Activated effector memory CD4-positive, alpha-beta T cell treated with Interleukin-2 at 50 U/mL for 16 hours (primary cell): Measurements from ENCODE around the gene HECTD4.
"Not testable (repeated sequence)": the region's sequence is repeated elsewhere in the genome, so short reads cannot be mapped to it uniquely, and the experiment has no call there.

Experiments
- DNase-seq: peaks from one replicate; pipeline ENCODE4 v3.0.0-alpha.2; 2020

Gene HECTD4

DNA sequence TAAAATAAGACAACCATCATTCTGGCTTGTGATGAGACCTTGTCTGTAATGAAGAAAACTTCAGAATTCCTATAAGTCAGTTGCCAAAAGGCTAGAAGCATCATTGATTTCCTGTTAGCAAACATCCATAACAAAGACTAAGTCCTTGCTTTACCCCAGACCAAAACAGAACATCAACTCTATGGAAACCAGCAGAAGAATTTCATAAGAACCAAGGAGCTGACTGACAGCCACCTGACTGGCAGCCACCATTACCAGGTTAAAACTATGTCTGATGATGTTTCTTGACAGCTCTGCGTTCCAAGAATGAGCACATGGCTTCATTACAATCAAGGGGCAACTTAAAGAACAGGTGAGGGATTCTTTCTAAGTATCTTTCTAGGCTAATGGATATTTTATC, 29.3 kb downstream of the HECTD4 start:
- no peak for DNase-seq

GRCh38 chr12:112350593-112351592, 31.3 kb downstream of the HECTD4 start:
- DNase-seq = no peak

DNA sequence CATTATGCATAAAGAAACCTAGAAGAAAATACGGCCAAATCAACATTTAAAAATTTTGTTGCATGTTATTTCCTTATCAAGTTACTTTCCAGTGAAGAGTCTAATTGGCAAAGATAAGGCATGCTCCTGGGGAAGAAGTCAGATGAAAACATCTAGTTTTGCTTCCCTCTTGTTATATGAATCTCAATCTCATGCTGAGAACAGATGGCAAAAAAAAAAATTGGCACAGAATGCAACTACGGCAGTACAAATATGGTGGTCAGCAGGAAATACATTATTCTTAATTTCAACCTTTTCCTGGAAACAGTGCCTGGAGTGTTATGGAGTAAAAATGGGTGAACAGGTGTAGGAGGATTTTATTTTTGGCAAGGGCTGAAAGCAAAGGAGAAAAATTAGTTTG, 32.8 kb downstream of the HECTD4 start:
- DNase-seq = no peak

GRCh38 chr12:112348926-112349325, 33.3 kb downstream of the HECTD4 start:
- DNase-seq = not testable (repeated sequence)

DNA sequence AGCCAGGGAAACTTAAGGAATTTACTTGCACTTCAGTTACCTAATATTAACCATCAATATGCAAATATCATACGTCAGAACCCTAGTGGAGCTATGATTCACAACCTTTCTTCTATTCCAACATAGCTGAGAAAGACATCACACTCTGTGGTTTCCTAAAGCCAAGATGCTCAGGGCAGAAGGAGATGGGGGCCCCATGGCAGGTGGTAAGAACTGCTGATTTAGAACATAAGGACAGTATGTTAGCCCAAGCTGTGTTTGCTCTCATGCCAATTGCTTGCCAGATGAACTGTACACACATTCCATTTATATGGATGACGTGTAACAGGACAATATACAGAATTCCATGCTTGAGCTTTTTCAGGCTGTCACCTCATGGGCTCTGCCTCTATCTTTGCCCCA, 34.6 kb downstream of the HECTD4 start:
- no peak for DNase-seq

DNA sequence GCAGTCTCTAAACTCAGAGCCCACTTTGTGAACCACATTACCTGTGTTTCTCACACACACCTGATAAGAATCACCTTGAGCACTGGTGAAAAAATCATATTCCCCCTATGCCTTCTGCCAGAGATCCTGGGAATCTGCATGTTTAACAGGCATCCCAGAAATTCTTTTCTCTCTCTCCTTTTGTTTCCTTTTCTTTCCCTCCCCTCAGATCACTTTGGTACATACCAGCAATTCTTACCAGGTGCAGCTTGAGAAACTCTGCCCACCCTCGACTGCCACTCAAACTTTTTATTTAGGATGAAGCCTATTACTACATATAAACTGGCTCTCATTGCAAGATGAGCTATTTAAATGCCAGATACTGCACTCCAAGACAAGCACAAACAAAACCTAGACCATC, 36.0 kb downstream of the HECTD4 start:
- DNase-seq = no peak

DNA sequence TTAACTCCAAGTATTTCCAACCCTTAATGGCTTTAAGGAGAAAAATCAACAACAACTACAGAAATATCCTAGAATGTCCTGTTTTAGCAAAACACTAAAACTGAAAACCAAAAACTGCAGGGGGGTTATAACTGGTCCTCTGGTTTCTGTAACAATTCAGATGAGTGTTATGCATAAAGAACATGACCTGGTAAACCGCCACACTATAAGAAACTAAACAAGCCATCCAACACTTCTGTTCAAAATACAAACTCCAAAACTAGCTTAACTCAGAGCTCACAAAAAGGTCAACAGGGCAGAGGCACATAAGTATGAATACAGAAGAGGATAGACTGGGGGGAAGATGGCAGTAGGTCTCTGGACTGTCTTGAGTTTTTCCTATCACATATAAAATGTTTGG, 38.0 kb downstream of the HECTD4 start:
- DNase-seq = no peak

DNA sequence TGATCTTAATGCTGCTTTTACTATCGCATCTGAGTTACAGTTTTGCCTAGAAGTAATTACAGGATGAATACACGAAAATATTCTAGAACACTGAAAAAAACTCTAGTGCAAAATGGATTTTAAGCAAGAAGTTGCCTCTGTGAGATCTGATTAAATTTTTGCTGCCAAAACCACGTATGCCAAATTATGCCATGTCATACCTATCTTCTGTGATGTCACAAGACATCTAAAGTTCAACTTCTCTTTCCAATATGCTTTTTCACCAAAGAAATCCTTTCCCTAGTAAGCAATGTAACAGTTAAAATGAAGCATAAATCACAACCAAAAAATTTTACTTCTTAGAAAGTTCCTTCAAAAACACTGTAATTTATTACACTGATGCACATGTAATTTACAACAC, 39.6 kb downstream of the HECTD4 start:
- DNase-seq = no peak

GRCh38 chr12:112341046-112341825, 41.0 kb downstream of the HECTD4 start:
- DNase-seq = no peak

GRCh38 chr12:112340230-112340629, 42.0 kb downstream of the HECTD4 start:
- no peak for DNase-seq

GRCh38 chr12:112334999-112335398, 47.2 kb downstream of the HECTD4 start:
- DNase-seq = not testable (repeated sequence)

DNA sequence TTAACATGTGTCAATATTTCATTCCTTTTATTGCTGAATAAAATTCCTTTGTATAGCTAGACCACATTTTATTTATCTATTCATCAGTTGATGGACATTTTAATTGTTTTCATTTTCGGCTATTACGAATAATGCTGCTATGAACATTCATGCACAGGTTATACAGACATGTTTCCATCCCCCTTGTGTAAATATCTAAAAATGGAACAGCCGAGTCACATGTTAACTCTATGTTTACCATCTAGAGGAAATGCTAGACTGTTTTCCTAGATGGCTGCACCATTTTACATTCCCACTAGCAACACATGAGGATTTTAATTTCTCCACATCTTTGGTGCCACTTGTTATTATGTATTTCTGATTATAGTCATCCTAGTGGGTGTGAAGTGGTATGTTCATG, 49.2 kb downstream of the HECTD4 start:
- no peak for DNase-seq

DNA sequence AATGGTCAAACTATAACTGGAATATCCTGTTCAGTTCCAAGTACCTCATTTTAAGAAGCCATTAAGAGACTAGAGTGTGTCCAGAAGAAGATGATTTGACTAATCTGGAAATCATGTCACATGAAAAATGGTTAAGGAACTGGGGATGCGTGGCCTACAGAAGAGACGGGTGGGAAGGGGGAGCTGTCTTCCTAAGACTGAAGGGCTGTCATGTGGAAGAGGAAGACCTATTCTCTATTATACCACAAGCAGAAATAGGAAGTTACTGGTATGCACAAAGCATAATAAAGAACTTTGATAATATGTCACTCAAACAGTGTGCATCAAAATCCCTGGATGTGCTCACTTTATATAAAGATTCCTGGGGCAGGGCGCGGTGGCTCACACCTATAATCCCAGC, 50.3 kb downstream of the HECTD4 start:
- no peak for DNase-seq

GRCh38 chr12:112330706-112331105, 51.5 kb downstream of the HECTD4 start:
- no peak for DNase-seq

DNA sequence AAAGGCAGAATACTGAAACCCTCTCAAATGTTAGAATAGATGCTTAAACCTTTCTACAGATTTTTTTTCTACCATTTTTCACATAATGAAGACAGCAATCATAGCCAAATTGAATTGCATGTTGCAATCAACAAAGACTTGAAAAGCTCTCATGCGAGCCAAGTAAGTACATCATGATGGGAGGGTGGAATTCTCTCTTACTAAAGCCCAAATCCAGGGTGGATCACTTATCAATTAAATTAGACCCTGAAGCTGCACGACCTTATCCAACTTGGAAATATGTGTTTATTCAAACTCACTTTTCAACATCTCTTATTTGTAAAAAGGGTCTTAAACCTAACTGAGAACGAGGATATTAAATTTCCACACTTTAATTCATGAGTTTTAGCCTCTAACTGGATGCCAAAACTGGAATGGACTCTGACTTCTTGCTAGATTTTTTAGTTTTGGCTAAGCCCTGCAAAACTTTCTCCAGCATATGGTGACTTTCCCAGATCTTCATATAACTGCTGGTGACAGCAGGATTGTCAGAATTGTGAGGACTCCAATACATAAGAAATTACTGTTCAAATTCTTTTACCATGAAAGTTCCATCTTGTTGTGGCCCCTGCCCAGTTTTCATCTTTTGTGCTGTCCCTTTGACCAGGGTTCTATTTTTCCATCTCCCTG, 53.6 kb downstream of the HECTD4 start:
- no peak for DNase-seq

DNA sequence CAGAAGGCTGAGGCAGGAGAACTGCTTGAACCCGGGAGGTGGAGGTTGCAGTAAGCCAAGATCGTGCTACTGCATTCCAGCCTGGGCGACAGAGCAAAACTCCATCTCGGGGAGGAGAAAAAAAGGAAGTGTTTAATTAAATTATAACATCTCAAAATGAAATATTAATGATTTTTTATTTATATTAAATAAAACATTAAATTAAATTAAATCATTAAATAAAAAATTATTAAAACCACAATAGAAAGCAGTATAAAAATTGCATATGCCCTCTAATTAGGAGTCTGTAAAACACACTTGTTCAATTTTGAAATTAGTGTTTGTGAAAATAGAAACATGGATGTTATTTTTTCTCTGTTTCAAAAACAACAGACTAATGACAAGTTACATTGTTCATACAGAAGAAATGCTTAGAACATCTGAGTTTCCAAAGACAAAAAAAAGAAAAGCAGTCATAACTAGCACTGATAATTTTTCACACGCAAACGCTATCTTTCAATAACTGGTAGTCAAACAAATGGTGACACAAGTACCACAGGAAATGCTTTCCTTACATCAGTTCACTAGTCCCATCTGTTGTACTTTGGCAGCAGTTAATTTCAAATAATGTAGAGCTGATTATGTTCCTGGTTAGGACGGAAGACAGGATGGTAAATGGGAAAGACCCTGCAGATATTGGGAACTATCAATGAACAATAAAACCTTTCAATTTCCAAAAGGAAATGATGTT, 54.9 kb downstream of the HECTD4 start:
- no peak for DNase-seq

GRCh38 chr12:112325622-112326207, 56.5 kb downstream of the HECTD4 start:
- DNase-seq = no peak

- DNase-seq = no peak
Measured at GRCh38 chr12:112325157-112325556, 57.1 kb downstream of the HECTD4 start.

GRCh38 chr12:112322882-112323547, 59.2 kb downstream of the HECTD4 start:
- DNase-seq = no peak

GRCh38 chr12:112322441-112322840, 59.8 kb downstream of the HECTD4 start:
- DNase-seq = no peak

DNA sequence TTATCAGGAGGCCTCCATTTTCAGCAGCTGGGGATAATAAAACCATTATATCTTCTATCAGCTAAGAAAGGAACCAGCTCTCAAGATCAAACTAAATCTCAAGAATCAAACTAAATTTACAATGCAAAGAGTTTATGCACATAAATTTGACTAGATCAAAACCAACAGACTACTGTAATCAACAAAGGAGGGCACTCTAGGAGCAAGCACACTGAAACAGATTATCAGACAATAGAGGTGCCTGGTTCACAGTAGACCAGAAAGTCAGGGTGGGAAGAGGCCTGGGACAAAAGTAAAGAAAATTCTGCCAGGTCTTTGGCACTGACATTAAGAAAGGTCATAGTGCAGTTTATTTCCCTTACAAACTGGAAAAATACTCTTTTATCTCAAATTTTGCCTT, 61.0 kb downstream of the HECTD4 start:
- DNase-seq = no peak

DNA sequence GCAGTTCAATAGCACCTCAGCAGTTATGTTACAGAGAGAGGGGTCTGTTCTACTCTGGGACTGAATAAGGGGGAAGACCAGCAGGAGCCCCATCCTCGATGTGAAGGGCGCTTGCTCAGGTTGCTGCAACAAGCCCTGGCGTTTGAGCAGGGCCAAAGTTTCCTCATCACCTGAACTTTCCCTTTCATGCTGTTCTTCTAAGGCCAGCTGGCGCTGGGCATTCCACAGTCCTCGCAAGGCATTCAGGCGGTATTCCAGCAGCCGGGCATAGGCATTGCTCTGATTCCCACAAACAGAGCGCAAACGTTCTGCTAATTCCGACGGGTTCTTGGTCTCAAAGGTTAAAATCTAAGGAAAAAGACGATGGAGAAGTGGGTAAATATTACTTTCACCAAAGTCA, 62.8 kb downstream of the HECTD4 start:
- no peak for DNase-seq
